IPS-NIHi7 (cell line): ENCODE results near the gene B3GAT1.
"Not testable (repeated sequence)": the region's sequence is repeated elsewhere in the genome, so short reads cannot be mapped to it uniquely, and the experiment has no call there.

Experiments used
- DNase-seq: peaks from one replicate; pipeline ENCODE4 v3.0.0; 2012; ENCODE audit warnings: mixed read lengths; ENCODE audit errors: extremely low spot score

Gene B3GAT1

DNA sequence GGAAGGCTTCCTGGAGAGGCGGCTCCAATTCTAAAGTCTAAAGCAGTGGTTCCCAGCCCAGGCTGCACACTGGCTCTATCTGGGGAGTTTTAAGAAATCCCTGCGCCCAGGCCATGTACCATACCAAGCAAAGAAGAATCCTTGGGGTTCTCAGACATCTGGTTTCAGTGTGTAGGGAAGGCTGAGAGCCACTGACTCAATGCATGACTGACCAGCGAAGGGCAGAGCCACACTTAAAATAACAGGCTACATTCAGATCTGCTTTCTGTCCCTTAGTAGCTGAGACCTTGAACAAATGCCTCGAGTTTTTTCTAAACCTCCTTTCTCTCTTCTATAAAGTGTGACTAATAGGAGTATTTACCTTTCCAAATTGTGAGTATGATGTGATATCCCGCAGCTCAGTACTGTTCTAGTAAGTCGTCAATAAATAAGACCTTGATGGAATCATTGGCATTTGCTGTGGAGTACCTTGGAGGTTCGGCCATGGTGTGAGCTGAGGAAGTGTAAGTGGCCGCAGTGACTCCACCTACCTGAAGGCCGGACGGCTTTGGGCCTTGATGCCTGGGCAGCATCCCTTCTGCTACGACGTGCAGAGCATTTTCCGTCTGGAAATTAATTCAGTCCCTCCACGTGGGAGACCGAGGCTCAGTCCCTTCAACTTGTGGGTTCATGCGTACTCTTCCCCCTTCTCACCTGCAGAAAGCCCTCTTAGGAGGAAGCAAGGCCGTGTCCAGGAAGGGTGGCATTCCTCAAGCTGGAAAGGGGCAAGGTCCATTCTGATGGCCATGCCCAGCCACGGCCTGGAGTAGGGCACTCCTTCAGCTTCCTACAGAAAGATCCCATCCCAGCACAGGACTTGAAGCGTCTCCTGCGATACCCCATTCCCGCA lies 55.1 kb downstream of the B3GAT1 start:
- no peak for DNase-seq

DNA sequence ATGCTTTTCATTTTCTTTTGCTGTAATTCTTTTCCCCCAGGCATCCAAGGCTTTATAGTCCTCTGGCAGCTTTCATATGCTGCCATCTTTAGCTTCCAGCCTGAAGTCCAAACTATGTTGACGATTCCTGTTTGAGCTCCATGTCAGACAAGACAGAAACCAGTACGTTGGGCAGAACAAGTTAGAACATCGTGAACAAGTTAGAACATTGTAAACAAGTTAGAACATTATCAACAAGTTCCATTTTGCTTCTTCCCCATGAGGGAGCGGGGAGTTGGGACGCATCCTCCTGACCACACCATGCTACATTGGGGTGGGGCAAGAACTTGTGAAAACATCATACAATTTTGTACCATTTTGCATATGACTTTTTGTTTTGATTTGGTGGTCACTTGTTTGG lies 56.4 kb downstream of the B3GAT1 start:
- DNase-seq, result no peak

DNA sequence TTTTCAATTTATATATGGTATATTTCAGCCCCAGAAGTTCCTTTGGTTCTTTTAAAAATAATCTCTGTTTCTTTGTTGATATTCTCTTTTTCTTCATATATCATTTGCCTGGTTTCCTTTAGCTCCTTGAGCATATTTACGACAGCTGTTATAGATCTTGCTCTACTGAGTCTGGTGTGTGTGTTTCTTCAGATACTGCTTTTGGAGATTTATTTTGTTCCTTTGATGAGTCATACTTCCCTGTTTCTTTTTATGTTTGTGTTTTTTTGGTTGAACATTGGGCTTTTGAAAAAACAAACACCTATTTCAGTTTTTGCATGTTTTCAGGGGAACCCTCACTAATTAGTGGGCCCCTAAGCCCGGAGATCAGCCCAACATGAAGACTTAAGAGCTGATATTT lies 56.9 kb downstream of the B3GAT1 start:
- DNase-seq, result no peak

DNA sequence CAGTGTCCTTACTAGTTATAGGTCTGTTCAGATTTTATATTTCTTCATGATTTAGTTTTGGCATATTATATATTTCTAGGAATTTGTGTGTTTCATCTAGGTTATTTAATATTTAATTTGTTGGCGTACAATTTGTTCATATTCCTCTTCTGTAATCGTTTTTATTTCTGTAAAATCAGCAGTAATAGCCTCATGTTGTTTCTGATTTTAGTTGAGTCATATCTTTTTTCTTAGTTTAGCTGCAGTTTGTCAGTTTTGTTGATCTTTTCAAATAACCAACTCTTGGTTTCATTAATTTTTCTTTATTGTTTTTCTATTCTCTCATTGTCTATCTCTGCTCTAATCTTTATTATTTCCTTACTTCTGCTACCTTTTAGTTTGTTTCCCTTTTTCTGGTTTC lies 59.9 kb downstream of the B3GAT1 start:
- no peak for DNase-seq

DNA sequence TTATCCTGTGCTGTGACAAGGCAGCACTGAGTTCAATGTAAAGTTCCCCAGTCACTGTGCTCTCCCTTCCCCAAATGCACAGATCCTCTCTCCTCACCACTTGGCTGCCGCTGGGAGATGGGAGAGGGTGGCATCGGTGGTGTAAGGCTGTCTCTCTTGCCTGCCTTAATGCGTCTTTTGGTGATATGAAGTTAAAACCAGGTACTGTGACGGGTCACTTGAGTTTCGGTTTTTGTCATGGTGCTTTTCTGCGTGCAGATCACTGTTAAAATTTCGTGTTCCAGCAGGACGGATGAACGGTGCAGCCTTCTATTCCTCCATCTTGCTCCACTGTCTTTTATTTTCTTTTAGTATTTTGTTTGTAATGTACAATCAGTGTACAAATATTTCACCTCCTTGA lies 61.7 kb downstream of the B3GAT1 start:
- DNase-seq, result no peak

DNA sequence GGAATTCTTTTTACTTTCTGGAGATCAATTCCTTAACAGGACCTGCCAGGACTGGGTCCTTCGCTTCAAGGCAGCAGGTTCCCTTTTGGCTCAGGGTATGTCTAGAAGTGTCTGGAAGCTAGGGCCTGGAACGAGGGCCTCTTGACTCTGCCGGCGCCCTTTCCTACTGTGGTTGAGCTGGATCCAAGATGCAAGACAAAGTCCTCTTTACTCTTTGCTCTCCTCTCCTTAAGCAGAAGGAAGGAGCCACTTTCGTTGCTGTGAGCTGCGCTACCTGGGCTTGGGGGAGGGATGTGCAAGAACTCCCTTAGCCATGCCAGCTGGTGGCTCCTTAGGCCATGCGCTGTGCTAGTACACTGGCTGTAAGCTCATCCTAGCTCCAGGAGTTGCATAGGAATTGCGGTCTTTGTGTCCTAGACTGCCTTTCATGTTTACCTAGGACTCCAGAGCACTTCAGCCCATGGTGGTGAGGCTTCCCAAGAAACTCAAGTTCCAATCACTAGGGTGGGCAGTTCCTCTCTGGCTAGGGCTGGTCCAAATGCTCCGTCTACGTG lies 62.2 kb downstream of the B3GAT1 start:
- no peak for DNase-seq

DNA sequence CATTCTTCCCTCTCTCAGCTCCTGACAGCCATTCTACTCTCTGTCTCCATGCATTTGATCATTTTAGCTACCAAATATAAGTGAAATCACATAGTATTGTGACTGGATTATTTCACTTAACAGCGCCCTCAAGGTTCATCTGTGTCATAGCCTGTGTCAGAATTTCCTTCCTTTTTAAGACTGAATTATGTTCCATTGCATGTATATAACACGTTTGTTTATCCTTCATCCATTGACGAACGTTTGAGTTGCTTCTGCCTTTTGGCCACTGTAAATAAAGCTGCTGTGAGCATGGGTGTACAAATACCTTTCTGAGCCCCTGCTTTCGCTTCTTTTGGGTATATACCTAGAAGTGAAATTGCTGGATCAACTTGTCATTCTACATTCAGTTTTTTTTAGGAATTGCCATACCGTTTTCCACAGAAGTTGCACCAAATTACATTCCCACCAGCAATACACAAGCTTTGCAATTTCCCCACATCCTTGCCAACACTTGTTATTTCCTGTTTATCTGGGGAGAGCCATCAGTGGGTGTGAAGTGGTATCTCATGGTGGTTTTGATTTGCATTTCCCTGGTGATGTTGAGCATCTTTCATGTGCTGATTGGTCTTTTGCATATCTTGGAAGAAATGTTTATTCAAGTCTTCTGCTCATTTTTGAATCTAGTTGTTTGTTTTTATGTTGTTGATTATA lies 62.8 kb downstream of the B3GAT1 start:
- DNase-seq, result no peak

DNA sequence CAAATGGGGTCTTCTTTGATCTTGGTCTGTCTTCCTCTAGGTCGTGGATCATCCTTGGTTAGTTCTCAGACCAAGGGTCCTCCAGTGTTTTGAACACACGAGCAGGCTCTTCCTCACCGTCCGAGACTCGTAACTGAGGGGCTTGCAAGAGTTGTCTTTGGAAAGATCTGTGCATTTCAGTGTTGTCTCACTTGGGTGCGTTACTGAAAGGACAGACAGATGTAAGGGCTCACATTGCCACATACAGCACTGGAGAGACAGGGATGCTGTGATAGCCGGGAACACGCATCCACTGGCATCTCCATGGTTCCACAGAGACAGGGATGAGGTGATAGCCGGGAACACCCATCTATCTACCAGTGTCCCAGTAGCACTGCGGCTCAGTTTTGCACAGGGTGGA lies 64.6 kb downstream of the B3GAT1 start:
- no peak for DNase-seq

DNA sequence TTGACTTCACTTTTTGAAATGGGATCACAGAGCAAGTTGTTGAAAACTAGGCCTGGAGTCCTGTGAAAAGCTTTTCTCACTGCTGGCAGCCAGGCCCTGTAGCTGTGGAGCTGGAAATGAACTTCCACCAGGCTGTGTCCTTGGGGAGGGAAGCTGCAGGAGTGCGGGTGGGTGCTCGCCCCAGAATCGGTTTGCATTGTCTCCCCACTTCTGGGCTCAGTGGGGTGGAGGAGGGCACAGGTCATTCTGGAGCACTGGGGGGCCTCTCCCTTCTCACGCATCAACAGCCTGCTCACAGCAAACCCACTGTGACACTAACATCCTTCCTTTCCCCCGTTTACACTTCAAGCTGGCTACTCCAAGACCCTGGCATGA lies 65.1 kb downstream of the B3GAT1 start:
- no peak for DNase-seq

DNA sequence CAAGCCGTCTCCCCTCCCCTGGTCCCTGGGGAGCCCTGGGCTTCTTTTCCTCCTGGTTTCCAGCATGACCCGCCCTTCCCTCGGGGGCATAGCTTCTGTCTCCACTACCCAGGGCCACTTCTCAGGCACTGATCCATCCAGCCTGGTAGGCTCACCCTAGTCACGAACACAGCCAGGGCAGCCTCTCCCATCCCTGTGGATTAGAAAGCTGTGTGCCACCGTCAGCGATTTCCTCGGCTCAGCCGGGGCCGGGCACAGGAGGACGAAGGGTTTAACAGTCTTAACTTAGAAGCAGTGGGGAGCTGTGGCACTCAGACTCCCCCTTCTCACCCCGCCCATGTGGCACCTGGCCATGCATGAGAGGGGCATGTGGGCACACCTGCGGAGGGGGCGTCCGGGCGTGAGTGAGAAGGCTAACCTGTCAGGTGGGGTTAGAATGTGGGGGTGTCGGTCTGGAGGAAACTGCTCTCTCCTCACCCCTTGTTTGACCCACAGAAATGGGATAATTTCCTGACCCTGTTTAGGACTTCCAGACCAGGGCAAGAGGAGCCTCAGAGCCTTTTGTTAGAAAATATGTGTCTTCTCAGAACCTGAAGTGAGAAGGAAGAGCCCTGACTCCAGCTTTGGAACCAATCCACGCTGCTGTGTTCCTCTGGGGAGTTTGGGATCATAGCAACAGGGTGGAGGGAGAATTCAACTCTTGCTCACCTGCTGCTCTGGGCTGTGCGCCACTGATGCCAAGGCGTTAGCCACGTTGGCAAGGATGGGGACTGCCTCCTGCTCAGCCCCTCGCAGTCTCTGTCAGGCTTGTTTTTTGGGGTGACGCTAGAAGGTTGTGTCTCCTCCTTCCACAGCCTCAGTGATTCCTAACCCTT lies 65.7 kb downstream of the B3GAT1 start:
- DNase-seq, result no peak

DNA sequence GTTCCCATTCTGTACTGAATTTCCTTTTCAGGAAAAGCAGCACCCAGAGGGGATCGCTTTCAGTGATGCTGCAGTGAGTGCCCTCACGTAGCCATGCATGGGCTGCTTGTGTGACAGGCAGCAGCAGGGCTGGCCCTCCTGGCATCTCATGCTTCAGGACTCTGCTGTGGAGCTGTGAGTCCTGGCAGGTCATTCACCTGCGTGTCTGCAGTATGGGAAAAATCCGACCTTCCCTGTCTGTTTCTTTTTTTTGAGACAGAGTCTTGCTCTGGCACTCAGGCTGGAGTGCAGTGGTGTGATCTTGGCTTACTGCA lies 66.8 kb downstream of the B3GAT1 start:
- no peak for DNase-seq

DNA sequence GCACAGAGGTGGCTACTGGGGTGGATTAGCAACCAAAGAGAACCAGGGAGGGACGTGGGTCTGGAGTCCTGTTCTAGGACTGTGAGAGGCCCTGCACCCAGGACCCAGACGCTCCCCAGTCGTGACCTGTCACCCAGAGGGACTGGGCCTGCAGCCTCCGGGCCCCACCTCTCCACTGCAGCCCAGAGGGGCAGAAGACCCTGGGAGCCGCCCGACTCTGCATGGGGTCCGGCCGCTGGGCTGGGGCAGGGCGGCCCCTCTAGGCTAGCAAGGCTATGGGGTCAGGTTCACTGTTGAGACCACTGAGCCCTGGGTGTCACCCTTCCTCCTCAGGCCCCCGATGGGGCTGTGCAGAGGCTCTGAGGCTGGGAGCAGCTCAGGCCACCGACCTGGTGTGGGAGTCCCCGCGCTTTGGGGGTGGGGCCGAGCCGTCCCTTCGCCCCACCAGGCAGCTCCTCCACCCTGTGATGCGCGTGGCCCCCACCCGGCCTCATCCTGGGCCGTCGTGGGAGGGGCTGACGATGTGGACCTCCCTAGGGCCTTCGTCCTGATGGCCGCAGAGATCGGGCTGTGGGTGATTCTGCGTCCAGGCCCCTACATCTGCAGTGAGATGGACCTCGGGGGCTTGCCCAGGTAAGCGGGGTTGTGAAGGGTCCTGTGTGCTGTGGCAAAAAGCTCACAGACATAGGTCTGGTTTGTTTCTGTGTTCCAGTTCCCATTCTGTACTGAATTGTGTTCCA lies 67.4 kb downstream of the B3GAT1 start:
- DNase-seq, result not testable (repeated sequence)

DNA sequence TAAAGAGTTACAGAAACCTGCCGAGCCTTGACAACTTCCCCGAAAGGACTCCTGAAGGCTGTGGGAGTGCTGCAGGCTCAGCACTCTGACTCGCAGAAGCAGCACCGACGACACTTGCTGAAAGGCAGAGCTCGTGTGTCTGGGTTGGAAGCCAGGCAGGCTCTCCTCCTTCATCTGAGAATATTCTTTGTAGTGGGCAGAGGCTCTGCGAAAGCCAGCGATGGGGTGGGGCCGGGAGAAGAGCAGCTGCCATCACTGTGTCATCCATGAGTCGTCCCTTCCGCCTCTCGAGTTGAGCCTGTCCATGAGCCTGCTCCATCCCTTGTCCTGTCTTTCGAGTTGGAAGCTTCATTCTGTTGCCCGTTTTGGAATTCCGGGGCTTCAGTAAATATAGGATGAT lies 68.4 kb downstream of the B3GAT1 start:
- DNase-seq, result no peak

DNA sequence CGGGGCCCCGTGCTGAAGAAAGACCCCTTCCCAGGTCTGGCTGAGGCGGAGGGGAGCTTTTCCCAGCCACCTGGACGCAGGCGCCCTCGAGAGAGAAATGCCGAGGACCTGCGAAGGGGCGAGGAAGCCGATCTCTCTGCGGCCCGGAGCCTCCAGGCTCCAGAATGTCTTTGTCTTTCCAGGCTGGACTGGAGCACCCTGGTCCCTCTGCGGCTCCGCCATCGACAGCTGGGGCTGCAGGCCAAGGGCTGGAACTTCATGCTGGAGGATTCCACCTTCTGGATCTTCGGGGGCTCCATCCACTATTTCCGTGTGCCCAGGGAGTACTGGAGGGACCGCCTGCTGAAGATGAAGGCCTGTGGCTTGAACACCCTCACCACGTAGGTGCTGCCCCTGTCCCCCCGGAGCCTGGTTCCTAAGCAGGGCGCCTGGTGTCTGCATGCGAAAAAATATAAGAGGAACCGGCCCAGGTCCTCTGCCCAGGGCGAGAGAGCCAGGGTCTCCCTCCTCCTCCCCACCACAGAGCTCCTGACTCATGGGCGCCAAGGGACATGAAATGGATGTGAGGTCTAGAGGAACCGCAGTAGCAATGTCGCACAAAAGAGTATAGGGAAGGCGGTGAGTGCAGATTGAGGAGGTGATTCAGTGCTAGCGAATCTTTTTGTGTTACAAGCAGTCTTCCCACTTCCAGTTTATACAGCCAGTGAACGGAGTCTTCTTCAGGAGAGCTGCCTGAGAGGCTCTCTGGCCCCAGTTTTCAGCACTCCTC lies 69.3 kb downstream of the B3GAT1 start:
- DNase-seq, result no peak

DNA sequence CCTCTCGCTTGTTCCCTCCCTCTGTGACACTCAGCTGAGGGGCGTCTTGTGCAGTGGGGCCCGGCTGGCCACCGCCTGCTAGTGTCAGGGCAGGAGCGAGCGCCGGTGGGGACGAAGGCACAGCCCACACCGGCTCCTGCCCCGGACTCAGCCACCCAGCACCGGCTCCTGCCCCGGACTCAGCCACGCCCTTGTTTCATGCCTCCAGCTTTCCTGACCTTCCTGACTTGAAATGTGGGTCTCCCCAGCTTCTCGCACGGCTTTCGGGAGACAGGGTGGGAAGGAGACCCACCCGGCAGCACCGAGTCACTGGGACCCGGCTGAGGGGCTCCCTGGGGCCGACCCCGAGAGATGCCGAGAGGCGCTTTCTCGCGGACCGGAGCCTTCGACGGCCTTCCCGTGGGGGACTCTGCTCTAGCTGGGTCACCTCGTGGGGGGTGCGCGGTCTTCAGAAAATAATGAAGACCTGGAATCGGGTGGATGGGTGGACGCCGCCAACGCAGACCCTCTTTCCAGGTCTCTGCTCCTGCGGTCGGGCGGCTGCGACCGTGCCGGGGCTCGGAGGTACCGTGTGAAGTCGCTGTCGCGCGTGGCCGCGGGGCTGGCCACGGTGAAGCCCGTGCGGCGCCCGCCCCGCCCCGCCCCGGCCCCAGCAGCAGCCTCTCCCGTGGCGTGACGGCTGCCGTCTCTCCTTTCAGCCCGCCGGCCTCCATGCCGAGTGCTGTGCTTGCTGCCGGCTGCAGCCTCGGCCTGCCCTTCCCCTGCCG lies 70.1 kb downstream of the B3GAT1 start:
- DNase-seq, result no peak

DNA sequence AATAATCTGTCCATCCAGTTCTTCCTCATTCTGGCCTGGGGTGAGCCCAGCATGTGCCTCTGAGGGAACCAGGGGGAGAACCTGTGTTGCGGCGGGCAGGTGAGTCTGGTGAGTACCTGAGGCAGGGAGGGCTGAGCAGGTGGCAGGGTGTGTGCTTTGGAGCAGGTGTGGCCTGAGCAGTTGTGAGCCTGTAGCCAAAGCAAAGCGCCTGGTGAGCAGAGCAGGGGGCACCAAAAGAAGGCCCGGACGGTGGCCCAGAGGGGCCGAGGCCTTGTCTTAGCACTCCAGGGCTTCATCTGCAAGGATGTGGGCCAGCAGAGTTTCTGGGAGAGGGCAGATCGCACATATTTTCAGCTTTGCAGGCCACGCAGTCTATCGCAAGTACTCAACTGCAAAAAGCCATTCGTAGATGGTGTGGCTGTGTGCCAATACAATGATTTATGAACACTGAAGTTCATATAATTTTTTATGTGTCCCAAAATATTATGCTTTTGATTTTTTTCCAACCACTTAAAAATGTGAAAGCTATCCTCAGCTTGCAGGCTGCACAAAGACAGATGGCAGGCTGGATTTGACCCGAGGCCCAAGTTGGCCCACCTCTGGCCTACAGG lies 71.6 kb downstream of the B3GAT1 start:
- no peak for DNase-seq

DNA sequence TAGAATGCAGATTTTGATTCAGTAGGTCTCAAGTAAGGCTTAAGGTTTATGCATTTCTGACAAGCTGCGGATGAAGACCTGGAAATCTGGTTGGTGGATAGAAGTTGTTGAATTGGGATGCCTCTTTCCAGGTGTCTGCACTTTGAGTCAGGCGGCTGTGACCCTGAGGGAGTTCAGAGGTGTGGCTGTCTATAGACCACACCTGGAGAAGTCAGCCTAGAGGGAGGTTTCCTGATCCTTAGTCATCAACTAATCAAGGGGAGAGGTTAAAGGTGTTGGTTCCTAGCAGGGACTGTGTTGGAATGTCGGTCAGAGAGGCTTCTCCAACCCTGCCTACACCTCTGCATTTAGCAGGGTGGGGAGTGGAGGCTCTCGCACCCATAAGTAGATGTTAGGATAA lies 72.3 kb downstream of the B3GAT1 start:
- no peak for DNase-seq

DNA sequence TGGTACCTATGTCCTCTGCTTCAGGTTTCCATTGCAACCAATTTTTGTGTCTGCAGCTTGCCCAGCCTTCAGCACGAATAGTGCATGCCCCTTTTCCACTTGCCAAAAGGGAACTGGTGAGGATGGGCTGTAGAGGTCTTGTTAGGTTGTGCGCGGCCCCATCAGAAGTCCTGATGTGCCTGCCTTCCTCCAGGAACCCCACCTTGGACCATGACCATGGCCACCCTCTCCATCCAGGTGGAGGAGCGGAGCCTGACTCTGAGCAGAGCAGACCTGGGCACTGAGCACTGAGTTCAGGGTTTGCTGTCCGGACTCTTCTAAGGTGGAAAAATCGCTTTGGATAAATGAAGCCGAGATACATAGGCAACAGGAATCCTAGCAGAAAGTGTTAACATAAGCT lies 73.4 kb downstream of the B3GAT1 start:
- no peak for DNase-seq

DNA sequence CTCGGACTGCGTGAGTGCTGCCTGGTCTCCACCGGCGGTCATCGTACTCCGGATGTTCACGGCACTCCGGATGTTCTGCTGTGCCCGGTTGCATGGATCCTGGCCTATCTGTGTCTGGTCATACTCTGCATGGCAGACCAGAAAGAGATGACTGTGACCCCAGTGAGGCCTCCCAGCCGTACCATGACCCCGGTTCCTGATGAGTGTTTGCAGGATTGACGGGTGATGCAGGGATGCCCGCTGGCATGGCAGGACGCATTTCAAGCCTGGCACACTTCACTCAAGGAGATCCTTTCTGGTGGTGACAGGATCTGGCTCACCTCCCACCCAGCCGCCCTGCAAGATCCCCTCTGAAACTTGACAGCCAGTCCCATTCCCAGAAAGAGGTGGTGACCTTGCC lies 74.0 kb downstream of the B3GAT1 start:
- DNase-seq, result no peak

DNA sequence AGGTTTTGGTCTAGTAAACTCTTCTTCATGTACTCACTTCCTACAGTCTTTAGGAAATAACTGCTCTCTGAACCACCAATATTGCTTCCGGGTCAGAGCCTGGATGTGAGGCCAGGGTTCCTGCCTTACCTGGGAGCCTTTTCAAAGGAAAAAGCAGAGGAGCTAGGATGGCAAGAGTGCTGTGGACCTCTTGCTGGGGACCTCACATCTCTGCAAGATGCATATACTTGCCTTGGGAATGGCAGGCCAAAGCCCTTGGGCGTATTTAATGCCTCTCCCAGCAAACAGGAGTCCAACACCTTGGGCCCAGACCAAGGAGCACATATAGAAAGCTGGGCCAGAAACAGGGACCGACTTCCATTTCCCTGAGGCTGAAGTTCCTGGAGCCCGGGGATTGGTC lies 75.0 kb downstream of the B3GAT1 start:
- no peak for DNase-seq
